IPS-NIHi11 (cell line): ENCODE measurements around the gene SRC.

Experiments used
- DNase-seq: peaks from one replicate; pipeline ENCODE4 v3.0.0; 2012; ENCODE audit warnings: mixed read lengths, low spot score

Gene SRC

DNA sequence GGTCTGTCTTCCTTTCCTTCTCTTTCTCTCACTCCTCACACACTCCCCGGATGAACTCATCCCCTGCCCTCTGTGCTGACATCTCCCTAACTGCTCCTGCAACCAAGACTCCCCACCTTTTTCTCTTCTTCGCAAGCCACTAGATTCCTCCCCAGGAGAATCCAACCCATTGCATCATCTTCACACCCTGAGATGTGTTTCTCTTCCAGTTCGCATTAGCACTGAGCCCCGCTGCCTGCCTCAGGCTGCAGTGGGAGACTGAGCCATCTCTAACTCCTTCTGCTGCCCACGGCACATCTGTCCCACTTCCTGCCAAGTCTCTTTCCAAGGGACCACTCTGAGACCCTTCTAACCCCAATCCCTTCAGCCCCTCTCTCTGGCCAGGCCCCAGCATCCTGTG lies 107.9 kb downstream of the SRC start:
- DNase-seq: no peak

GRCh38 chr20:37454636-37455385 lies 108.9 kb downstream of the SRC start:
- no peak for DNase-seq
